Mesenchymal stem cell (in vitro differentiated cells and primary cell): ENCODE results near the gene SLC24A3.

Experiments
- DNase-seq: peaks from one replicate; pipeline ENCODE4 v3.0.0-alpha.2; 2013
- H2AFZ ChIP-seq: one replicate; pipeline ENCODE4 v1.6.1; 2013; ENCODE audit warnings: low read depth, mild to moderate bottlenecking, control low read depth, inconsistent platforms, low read length, moderate library complexity
- H2AK5ac ChIP-seq: 2 replicates; pipeline ENCODE4 v1.6.1; 2013; ENCODE audit warnings: low read length, moderate library complexity, mild to moderate bottlenecking, inconsistent platforms; ENCODE audit not compliant: severe bottlenecking
- H2BK120ac ChIP-seq: one replicate; pipeline ENCODE4 v1.6.1; 2013; ENCODE audit warnings: low read depth, mild to moderate bottlenecking, inconsistent platforms, low read length, moderate library complexity
- H2BK12ac ChIP-seq, 2 experiments: one replicate each; pipeline ENCODE4 v1.6.1; 2013; ENCODE audit warnings: inconsistent platforms in 2 of 2, low read length in 2 of 2, mild to moderate bottlenecking in 2 of 2, moderate library complexity in 2 of 2, control low read depth in 1 of 2
- H2BK15ac ChIP-seq: one replicate; pipeline ENCODE4 v1.6.1; 2013; ENCODE audit warnings: mild to moderate bottlenecking, low read depth, inconsistent platforms; ENCODE audit not compliant: poor library complexity, severe bottlenecking
- H2BK5ac ChIP-seq: 2 replicates; pipeline ENCODE4 v1.6.1; 2013; ENCODE audit warnings: low read depth, mild to moderate bottlenecking, low read length, control low read depth, inconsistent platforms; ENCODE audit not compliant: poor library complexity, severe bottlenecking
- H3K14ac ChIP-seq, 2 experiments: one replicate each; pipeline ENCODE4 v1.6.1; 2013; ENCODE audit warnings: inconsistent platforms in 2 of 2, low read length in 2 of 2, control low read depth in 1 of 2, mild to moderate bottlenecking in 1 of 2, moderate library complexity in 1 of 2
- H3K18ac ChIP-seq, 2 experiments: one replicate each; pipeline ENCODE4 v1.6.1; 2013; ENCODE audit warnings: inconsistent platforms in 2 of 2, low read length in 2 of 2, control low read depth in 1 of 2, low read depth in 1 of 2, mild to moderate bottlenecking in 1 of 2
- H3K23ac ChIP-seq, 2 experiments: one replicate each; pipeline ENCODE4 v1.6.1; 2013; ENCODE audit warnings: inconsistent platforms in 2 of 2, low read length in 2 of 2, mild to moderate bottlenecking in 2 of 2, moderate library complexity in 2 of 2, control low read depth in 1 of 2
- H3K27ac ChIP-seq: 2 replicates; pipeline ENCODE4 v1.5.1; 2013; ENCODE audit warnings: mild to moderate bottlenecking, moderate library complexity, low read length, control low read depth, inconsistent platforms; ENCODE audit not compliant: poor library complexity, severe bottlenecking
- H3K27me3 ChIP-seq, 2 experiments: 2 replicates each; pipeline versions ENCODE4 v1.6.1 to v1.7.0; 2013; ENCODE audit warnings: low read length in 2 of 2, mild to moderate bottlenecking in 2 of 2, moderate library complexity in 2 of 2, control low read depth in 1 of 2, inconsistent platforms in 1 of 2; ENCODE audit not compliant: control insufficient read depth in 1 of 2, insufficient read depth in 1 of 2
- H3K36me3 ChIP-seq, 2 experiments: 2 replicates each; pipeline versions ENCODE4 v1.6.1 to v1.7.0; 2013; ENCODE audit warnings: low read length in 2 of 2, control low read depth in 1 of 2, inconsistent platforms in 1 of 2, low read depth in 1 of 2, mild to moderate bottlenecking in 1 of 2; ENCODE audit not compliant: insufficient read depth in 2 of 2, control insufficient read depth in 1 of 2
- H3K4ac ChIP-seq, 2 experiments: one replicate each; pipeline ENCODE4 v1.6.1; 2013; ENCODE audit warnings: inconsistent platforms in 2 of 2, low read length in 2 of 2, mild to moderate bottlenecking in 2 of 2, moderate library complexity in 2 of 2, control low read depth in 1 of 2, low read depth in 1 of 2
- H3K4me1 ChIP-seq: 2 replicates; pipeline ENCODE4 v1.6.1; 2013; ENCODE audit warnings: low read depth, low read length, control low read depth; ENCODE audit not compliant: control insufficient read depth, insufficient read depth
- H3K4me2 ChIP-seq: 2 replicates; pipeline ENCODE4 v1.6.1; 2013; ENCODE audit warnings: low read length, mild to moderate bottlenecking, inconsistent platforms; ENCODE audit not compliant: poor library complexity, severe bottlenecking
- H3K4me3 ChIP-seq, 2 experiments: 2 replicates each; pipeline versions ENCODE4 v1.5.1 to v1.7.0; 2013; ENCODE audit warnings: low read length in 2 of 2, mild to moderate bottlenecking in 2 of 2, control low read depth in 1 of 2, low read depth in 1 of 2; ENCODE audit not compliant: insufficient read depth in 1 of 2
- H3K79me1 ChIP-seq: replicated peaks from 2 replicates; pipeline ENCODE4 v1.6.1; 2013; ENCODE audit warnings: mild to moderate bottlenecking, control low read depth, low read length, inconsistent platforms; ENCODE audit not compliant: poor library complexity, severe bottlenecking
- H3K9ac ChIP-seq: 2 replicates; pipeline ENCODE4 v1.7.0; 2013; ENCODE audit warnings: mild to moderate bottlenecking, low read length, moderate library complexity
- H3K9me3 ChIP-seq: 2 replicates; pipeline ENCODE4 v1.7.0; 2013; ENCODE audit warnings: mild to moderate bottlenecking, low read length; ENCODE audit not compliant: control insufficient read depth
- H4K8ac ChIP-seq: one replicate; pipeline ENCODE4 v1.6.1; 2013; ENCODE audit warnings: inconsistent platforms, mild to moderate bottlenecking, low read length, moderate library complexity
- H4K91ac ChIP-seq: one replicate; pipeline ENCODE4 v1.6.1; 2013; ENCODE audit warnings: mild to moderate bottlenecking, low read length, inconsistent platforms
- WGBS: methylation state at CpG from one replicate; pipeline ENCODE4 v1.1.7; 2013; ENCODE audit warnings: mixed read lengths; 5-methylcytosine and 5-hydroxymethylcytosine counted together

SLC24A3 gene

DNA sequence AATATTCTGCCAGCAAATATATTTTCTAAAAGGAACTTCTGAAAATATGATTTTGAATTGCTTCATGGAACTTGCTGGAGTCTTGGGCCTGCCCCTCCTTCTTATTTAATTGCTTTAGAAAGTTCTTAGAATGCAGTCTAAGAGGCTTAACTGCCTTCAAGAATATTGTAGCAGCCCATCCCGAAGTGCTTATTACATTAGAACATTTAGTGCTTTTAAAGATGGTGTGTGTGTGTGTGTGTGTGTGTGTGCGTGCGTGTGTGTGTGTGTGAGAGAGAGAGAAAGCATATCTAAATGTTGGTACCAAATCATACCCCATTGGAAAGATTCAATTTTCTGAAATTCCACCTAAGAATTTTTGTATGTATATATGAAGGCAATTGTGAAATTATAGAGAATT is 193.5 kb downstream of the SLC24A3 start:
- Histone ChIP-seq H2AK5ac (no peak overlapping the region), H2BK15ac (no peak overlapping the region), H3K9ac (no peak overlapping the region), H2AFZ (no peak overlapping the region), H2BK12ac (no peak overlapping the region), H2BK5ac (no peak overlapping the region), H3K9me3 (no peaks in the 10 kb centered on the region), H3K14ac (no peak overlapping the region), H3K18ac (no peak overlapping the region), H3K4me2 (no peak overlapping the region), H4K8ac (no peak overlapping the region), H3K4me3 (no peak overlapping the region), H3K79me1 (no peaks in the 10 kb centered on the region), H3K4me1 (no peaks in the 10 kb centered on the region), H3K27ac (no peak overlapping the region), H4K91ac (no peak overlapping the region), H3K23ac (no peak overlapping the region), H3K27me3 (no peaks in the 10 kb centered on the region), H2BK120ac (no peak overlapping the region), H3K4ac (no peak overlapping the region), H3K36me3 (no peaks in the 10 kb centered on the region)
- no peak for DNase-seq
- 51% methylated on average over 3 of the region's 3 CpGs for WGBS

- Histone ChIP-seq H3K4me2 (no peak overlapping the region), H3K27me3 (no peaks in the 10 kb centered on the region), H3K79me1 (no peaks in the 10 kb centered on the region), H3K4me1 (no peaks in the 10 kb centered on the region), H4K8ac (no peak overlapping the region), H3K4ac (no peak overlapping the region), H2BK12ac (no peak overlapping the region), H3K4me3 (no peak overlapping the region), H4K91ac (no peak overlapping the region), H2AK5ac (no peak overlapping the region), H3K9ac (no peak overlapping the region), H3K36me3 (no peaks in the 10 kb centered on the region), H2AFZ (no peak overlapping the region), H3K27ac (no peak overlapping the region), H3K18ac (no peak overlapping the region), H3K9me3 (no peaks in the 10 kb centered on the region), H3K23ac (no peak overlapping the region), H2BK120ac (no peak overlapping the region), H2BK15ac (no peak overlapping the region), H2BK5ac (no peak overlapping the region), H3K14ac (no peak overlapping the region)
- DNase-seq: no peak
- WGBS: 48% methylated on average over 2 of the region's 2 CpGs
Measured at GRCh38 chr20:19406381-19406780, 193.9 kb downstream of the SLC24A3 start.

DNA sequence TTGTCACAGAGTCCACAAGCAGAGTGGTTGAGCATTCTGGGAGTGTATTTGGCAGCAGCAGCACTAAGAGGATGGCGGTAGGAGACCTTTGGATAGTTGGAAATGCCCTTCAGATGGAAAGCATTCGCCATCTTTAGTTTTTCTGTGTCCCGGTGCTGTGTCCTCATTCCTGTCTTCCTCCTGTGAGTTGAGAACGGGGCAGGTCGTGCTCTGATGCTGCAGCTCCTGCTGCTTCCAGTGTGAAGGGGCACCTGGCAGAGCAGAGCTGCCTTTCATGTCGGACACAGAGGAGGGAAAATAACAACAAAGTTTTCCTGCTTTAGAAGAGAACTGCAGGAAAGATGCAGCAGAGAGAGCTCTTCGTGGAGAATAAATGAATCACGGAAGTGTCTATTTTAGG is 194.8 kb downstream of the SLC24A3 start:
- H2BK12ac ChIP-seq: no peak overlapping the region
- H2AK5ac ChIP-seq: no peak overlapping the region
- H3K4me3 ChIP-seq: no peak overlapping the region
- no peak overlapping the region for H3K23ac ChIP-seq
- no peak overlapping the region for H2BK120ac ChIP-seq
- no peak overlapping the region for H3K4ac ChIP-seq
- no peaks in the 10 kb centered on the region for H3K27me3 ChIP-seq
- no peak overlapping the region for H4K8ac ChIP-seq
- H3K4me1 ChIP-seq: no peaks in the 10 kb centered on the region
- H2BK15ac ChIP-seq: no peak overlapping the region
- H3K18ac ChIP-seq: no peak overlapping the region
- no peak overlapping the region for H2BK5ac ChIP-seq
- WGBS: 80% methylated on average over 7 of the region's 8 CpGs
- no peak overlapping the region for H3K27ac ChIP-seq
- no peak overlapping the region for H4K91ac ChIP-seq
- DNase-seq: no peak
- no peak overlapping the region for H2AFZ ChIP-seq
- no peak overlapping the region for H3K4me2 ChIP-seq
- no peak overlapping the region for H3K9ac ChIP-seq
- H3K79me1 ChIP-seq: no peaks in the 10 kb centered on the region
- no peaks in the 10 kb centered on the region for H3K9me3 ChIP-seq
- no peak overlapping the region for H3K14ac ChIP-seq
- H3K36me3 ChIP-seq: no peaks in the 10 kb centered on the region

GRCh38 chr20:19407736-19408135 is 195.3 kb downstream of the SLC24A3 start:
- Histone ChIP-seq H3K4me1 (no peaks in the 10 kb centered on the region), H3K27me3 (no peaks in the 10 kb centered on the region)

More at GRCh38 chr20:19407736-19408135, 195.3 kb downstream of the SLC24A3 start:
- no peaks in the 10 kb centered on the region for H3K79me1 ChIP-seq
- H3K27ac ChIP-seq: no peak overlapping the region
- no peak overlapping the region for H3K18ac ChIP-seq
- no peak overlapping the region for H3K4me3 ChIP-seq
- no peak overlapping the region for H3K4me2 ChIP-seq
- no peak overlapping the region for H3K9ac ChIP-seq
- no peak overlapping the region for H2BK120ac ChIP-seq
- no peak overlapping the region for H2BK15ac ChIP-seq
- no peak overlapping the region for H3K4ac ChIP-seq
- H4K91ac ChIP-seq: no peak overlapping the region
- H2AK5ac ChIP-seq: no peak overlapping the region
- no peak overlapping the region for H2BK5ac ChIP-seq
- H4K8ac ChIP-seq: no peak overlapping the region
- no peaks in the 10 kb centered on the region for H3K9me3 ChIP-seq
- H3K23ac ChIP-seq: no peak overlapping the region
- H3K14ac ChIP-seq: no peak overlapping the region
- 96% methylated on average over 3 of the region's 4 CpGs for WGBS
- H3K36me3 ChIP-seq: no peaks in the 10 kb centered on the region
- no peak overlapping the region for H2AFZ ChIP-seq
- no peak overlapping the region for H2BK12ac ChIP-seq
- no peak for DNase-seq
